Osteocyte (in vitro differentiated cells): ENCODE measurements around the gene PRKAA1. TPM values are rescaled to one million over a fixed set of nuclear protein-coding genes. Genes with fewer than 3 reads are reported as not detected.
"Not testable (repeated sequence)": the region's sequence is repeated elsewhere in the genome, so short reads cannot be mapped to it uniquely, and the experiment has no call there.

Source experiments
- DNase-seq: peaks from one replicate; pipeline ENCODE4 v3.0.0; 2021; ENCODE audit warnings: mixed read lengths; ENCODE audit not compliant: unreplicated experiment; ENCODE audit errors: extremely low spot score
- H3K27ac Mint-ChIP-seq: one replicate; pipeline ENCODE4 v1.8.0; 2021; ENCODE audit warnings: mild to moderate bottlenecking, mixed read lengths; ENCODE audit not compliant: unreplicated experiment
- H3K27me3 Mint-ChIP-seq: one replicate; pipeline ENCODE4 v1.8.0; 2021; ENCODE audit warnings: mixed read lengths; ENCODE audit not compliant: unreplicated experiment
- H3K36me3 Mint-ChIP-seq: one replicate; pipeline ENCODE4 v1.8.0; 2021; ENCODE audit warnings: mixed read lengths; ENCODE audit not compliant: unreplicated experiment
- H3K4me1 Mint-ChIP-seq: one replicate; pipeline ENCODE4 v1.8.0; 2021; ENCODE audit warnings: mixed read lengths; ENCODE audit not compliant: unreplicated experiment
- H3K4me3 Mint-ChIP-seq: one replicate; pipeline ENCODE4 v1.8.0; 2021; ENCODE audit warnings: mild to moderate bottlenecking, moderate library complexity, mixed read lengths; ENCODE audit not compliant: unreplicated experiment
- H3K9me3 Mint-ChIP-seq: one replicate; pipeline ENCODE4 v1.8.0; 2021; ENCODE audit warnings: mixed read lengths; ENCODE audit not compliant: unreplicated experiment
- total RNA-seq: library from RNA; stranded (reverse); gene quantifications from 2 replicates; pipeline ENCODE4 v1.2.1, GENCODE V29; 2021
- TF ChIP-seq, protein P1 (sequence below): fragments of 200-600 bp; sonication (generic); IDR thresholded peaks from 2 replicates; pipeline ENCODE4 v1.5.0; 2021; ENCODE audit warnings: antibody characterized with exemption, mild to moderate bottlenecking, moderate library complexity

Gene PRKAA1
- total RNA-seq, 1 donor from 2014 or later: 91.1 TPM

DNA sequence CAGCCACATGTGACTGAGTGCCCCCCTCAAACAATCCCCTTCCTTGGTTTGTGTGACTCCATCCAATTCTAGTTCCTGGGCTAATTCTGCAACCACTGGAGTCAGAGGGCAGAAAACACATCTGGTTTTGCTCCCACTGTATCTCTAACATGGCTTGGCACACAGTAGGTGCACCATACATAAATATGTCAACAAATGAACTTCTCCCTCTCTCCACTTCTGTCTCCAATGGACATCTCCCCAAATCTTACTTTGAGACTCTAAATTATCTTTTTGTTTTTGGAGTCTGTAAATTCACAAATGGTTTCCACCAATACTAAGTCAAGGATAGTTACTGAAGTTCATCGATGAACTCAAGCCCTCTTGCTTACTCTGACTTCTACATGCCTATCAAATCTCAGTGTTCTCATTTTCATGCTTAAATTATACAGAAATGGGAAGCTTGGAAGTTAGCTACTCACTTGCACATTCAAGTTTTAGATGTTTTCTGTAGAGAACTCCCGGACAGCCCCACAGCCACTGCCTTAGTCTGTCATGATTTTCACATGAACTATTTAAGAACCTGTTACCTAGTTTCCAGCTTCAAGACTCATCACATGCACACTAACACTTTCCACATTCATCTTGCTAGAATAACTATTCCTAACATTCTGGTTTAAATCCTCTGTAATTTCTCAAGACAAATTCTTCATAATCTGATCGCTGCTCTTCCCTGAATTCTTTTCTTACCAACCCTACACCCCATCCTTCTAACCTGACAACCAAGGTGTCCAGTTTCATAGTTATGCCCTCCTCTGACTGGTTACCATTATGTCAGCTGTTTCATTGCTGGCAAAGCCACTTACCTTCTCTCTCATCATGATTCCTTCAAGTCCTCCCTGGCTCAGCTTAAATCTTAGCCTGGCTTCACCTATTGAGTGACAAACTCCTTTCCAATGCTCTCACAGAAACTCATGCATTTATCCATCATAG lies 30.8 kb upstream of the PRKAA1 start:
- H3K4me3 Mint-ChIP-seq: no peak overlapping the region
- H3K4me1 Mint-ChIP-seq: peaks cover 24% of the 10 kb centered on the region
- TF ChIP-seq, protein P1, sequence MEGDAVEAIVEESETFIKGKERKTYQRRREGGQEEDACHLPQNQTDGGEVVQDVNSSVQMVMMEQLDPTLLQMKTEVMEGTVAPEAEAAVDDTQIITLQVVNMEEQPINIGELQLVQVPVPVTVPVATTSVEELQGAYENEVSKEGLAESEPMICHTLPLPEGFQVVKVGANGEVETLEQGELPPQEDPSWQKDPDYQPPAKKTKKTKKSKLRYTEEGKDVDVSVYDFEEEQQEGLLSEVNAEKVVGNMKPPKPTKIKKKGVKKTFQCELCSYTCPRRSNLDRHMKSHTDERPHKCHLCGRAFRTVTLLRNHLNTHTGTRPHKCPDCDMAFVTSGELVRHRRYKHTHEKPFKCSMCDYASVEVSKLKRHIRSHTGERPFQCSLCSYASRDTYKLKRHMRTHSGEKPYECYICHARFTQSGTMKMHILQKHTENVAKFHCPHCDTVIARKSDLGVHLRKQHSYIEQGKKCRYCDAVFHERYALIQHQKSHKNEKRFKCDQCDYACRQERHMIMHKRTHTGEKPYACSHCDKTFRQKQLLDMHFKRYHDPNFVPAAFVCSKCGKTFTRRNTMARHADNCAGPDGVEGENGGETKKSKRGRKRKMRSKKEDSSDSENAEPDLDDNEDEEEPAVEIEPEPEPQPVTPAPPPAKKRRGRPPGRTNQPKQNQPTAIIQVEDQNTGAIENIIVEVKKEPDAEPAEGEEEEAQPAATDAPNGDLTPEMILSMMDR: no peak
- no peaks in the 10 kb centered on the region for H3K9me3 Mint-ChIP-seq
- no peaks in the 10 kb centered on the region for H3K27me3 Mint-ChIP-seq
- no peak overlapping the region for H3K27ac Mint-ChIP-seq
- DNase-seq: no peak
- peaks cover 56% of the 10 kb centered on the region for H3K36me3 Mint-ChIP-seq

DNA sequence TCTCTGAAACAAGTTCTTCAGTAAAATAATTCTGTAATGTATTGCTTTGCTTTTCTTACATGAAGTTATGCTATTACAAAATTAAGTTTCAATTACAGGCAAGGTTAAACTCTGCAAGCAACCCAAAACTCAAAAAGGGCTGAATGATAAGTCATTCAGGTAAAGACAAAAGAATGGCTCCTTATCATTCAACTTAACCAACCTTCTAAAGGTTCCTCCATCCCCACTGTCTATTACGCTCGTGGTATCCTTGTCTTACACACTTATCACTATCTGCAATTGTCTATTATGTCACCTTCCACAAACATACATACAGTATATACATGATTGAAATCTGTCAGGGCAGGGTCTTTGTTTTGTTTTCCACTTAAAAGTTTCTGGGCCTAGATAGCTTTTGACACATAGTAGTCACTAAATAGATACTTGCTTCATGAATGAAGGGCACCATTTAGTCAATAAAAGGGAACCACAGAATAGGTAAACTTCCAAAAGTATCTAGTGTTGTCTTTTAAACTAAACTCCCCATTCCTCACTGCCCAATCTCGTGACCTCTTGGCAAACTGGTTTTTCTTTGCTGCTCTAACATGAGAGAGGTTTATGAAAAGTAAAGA lies 30.0 kb upstream of the PRKAA1 start:
- peaks cover 15% of the 10 kb centered on the region for H3K4me1 Mint-ChIP-seq
- no peak overlapping the region for H3K27ac Mint-ChIP-seq
- H3K36me3 Mint-ChIP-seq: peaks cover 51% of the 10 kb centered on the region
- TF ChIP-seq, protein P1: no peak
- H3K27me3 Mint-ChIP-seq: no peaks in the 10 kb centered on the region
- no peaks in the 10 kb centered on the region for H3K9me3 Mint-ChIP-seq
- H3K4me3 Mint-ChIP-seq: no peak overlapping the region
- no peak for DNase-seq

DNA sequence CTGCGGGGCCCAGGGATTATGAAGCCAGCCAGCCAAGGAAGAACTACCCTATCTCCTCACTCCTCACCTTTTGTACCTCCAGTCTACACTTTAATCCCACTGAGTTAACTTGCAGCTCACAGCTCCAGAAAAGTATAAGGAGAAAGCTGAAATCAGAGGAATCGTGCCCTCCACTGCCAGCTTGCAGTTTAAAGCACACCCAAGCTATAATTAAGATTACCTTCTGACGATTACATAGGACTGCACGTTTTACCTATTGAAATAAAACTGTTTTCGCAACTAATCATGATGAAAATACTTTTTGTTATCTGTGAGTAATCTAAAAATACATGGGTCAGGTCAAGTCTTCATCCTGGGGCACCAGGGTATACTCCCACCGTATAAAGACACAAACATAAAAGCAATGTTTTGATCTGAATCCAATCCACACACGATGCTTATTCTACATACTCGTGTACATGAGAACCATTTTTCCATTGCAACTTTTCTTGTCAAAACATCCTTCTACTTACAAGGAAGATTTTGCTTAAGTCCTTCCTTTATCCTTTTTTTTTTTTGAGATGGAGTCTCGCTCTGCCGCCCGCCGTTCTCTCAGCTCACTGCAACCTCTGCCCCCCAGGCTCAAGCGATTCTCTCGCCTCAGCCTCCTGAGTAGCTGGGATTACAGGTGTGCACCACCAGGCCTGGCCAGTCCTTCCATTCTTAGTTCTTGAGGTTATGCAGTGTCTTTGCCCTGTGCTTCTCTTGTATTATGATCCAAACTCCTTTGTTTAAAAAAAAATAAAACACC lies 29.2 kb upstream of the PRKAA1 start:
- Mint-ChIP-seq H3K4me3 (no peak overlapping the region), H3K4me1 (peaks cover 8% of the 10 kb centered on the region), H3K27ac (no peak overlapping the region), H3K9me3 (no peaks in the 10 kb centered on the region), H3K27me3 (no peaks in the 10 kb centered on the region), H3K36me3 (peaks cover 47% of the 10 kb centered on the region)
- TF ChIP-seq, protein P1: no peak
- no peak for DNase-seq

DNA sequence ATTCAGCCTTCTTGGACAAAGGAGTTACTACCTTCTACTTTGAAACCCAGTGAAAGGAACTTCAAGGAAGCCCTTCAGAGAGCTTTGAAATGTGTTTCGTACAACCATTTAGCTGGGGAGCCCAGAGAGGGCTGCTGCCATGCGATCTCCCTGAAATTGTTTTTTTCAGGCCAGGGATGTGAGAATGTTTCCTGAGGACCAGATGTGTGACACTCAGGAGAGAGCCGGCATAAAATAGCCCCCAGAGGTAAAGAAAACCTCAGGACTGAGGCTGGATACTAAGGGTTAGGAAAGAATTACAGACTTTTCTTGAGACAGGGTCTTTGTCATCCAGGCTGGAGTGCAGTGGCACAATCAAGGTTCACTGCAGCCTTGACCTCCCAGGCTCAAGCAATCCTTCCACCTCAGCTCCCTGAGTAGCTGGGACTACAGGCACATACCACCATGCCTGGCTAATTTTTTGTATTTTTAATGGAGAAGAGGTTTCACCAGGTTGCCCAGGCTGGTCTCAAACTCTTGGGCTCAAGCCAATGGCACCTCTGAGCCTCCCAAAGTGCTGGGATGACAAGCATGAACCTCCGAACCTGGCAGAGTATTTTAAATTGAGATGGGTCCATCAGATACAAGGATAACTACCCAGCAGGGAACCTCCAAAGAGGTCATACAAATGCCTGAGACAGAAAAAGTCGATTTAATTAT lies 28.5 kb upstream of the PRKAA1 start:
- Mint-ChIP-seq H3K9me3 (no peaks in the 10 kb centered on the region), H3K4me3 (no peak overlapping the region), H3K27ac (no peak overlapping the region), H3K27me3 (no peaks in the 10 kb centered on the region), H3K36me3 (peaks cover 40% of the 10 kb centered on the region), H3K4me1 (peaks cover 2% of the 10 kb centered on the region)
- TF ChIP-seq, protein P1: no peak
- DNase-seq: no peak

DNA sequence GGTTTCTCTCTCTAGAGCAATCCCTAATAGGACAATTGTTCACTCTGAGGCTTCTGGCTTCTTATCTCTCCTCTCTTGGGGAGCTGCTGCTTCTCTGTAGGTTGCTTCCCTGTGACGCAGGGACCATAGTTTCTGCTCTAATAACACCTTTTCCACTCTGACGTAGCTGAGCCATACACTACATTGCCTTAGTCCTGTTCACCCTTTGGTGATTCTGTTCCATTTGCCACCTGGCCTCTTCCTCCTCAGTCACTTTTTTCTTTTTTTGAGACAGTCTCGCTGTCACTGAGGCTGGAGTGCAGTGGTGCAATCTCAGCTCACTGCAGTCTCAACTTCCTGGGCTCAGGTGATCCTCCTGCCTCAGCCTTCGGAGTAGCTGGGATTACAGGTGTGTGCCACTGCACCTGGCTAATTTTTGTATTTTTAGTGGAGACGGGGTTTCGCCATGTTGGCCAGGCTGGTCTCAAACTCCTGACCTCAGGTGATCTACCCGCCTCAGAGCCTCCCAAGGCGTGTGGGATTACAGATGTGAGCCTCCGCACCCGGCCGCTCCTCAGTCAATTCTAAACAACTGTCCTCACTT lies 27.4 kb upstream of the PRKAA1 start:
- H3K9me3 Mint-ChIP-seq, H3K4me1 Mint-ChIP-seq, DNase-seq, H3K27me3 Mint-ChIP-seq, H3K27ac Mint-ChIP-seq, H3K4me3 Mint-ChIP-seq: not testable (repeated sequence)
- H3K36me3 Mint-ChIP-seq: peaks cover 32% of the 10 kb centered on the region
